Cardiac septum (tissue), 1 donor: ENCODE data around the gene TMPRSS6. TPM values are rescaled to one million over a fixed set of nuclear protein-coding genes. Genes with fewer than 3 reads are reported as not detected.

Experiments used
- DNase-seq: peaks from one replicate; pipeline ENCODE4 v3.0.0-alpha.2; 2020; ENCODE audit warnings: low spot score
- intact Hi-C: fragments of 100-400 bp; cut with DNase I; formaldehyde crosslinking; loops from one replicate; pipeline ENCODE4 v1.14.0; 2022
- total RNA-seq: library from RNA; stranded (reverse); fragmentation: NEBNext Ultra II Directional; extraction: Animal tissue kit (Norgen Biotek cat#: 25700); gene quantifications from one replicate; pipeline ENCODE4 v1.2.1, GENCODE V29; 2021
- donor health status: DM: no; HTN: no; CAD: no.

TMPRSS6 gene
- total RNA-seq, 1 donor from 2014 or later = not detected

GRCh38 chr22:37141971-37142370, 32.5 kb upstream of the TMPRSS6 start:
- DNase-seq = no peak
- intact Hi-C loops = no loop called here

GRCh38 chr22:37141476-37141875, 32.0 kb upstream of the TMPRSS6 start:
- DNase-seq = no peak
- intact Hi-C loops = no loop called here

- intact Hi-C loops = no loop called here
These were observed 31.3 kb upstream of the TMPRSS6 start for GRCh38 chr22:37140686-37141323.

GRCh38 chr22:37139762-37140161, 30.2 kb upstream of the TMPRSS6 start:
- DNase-seq = no peak
- intact Hi-C loops = no loop called here

More at GRCh38 chr22:37140686-37141323, 31.3 kb upstream of the TMPRSS6 start:
- DNase-seq = no peak

GRCh38 chr22:37138849-37139561, 29.5 kb upstream of the TMPRSS6 start:
- no peak for DNase-seq
- intact Hi-C loops = no loop called here

GRCh38 chr22:37137903-37138665, 28.6 kb upstream of the TMPRSS6 start:
- DNase-seq = no peak
- intact Hi-C loops = no loop called here

GRCh38 chr22:37137131-37137530, 27.6 kb upstream of the TMPRSS6 start:
- no peak for DNase-seq
- intact Hi-C loops = no loop called here

- no peak for DNase-seq
- intact Hi-C loops = no loop called here
These were observed 25.5 kb upstream of the TMPRSS6 start for GRCh38 chr22:37135023-37135422.

- intact Hi-C loops = no loop called here
- DNase-seq = no peak
These were observed 23.9 kb upstream of the TMPRSS6 start for GRCh38 chr22:37133304-37134018.

GRCh38 chr22:37132773-37133172, 23.3 kb upstream of the TMPRSS6 start:
- intact Hi-C loops = no loop called here

GRCh38 chr22:37129866-37130441, 20.4 kb upstream of the TMPRSS6 start:
- intact Hi-C loops = no loop called here
- DNase-seq = no peak

More at GRCh38 chr22:37132773-37133172, 23.3 kb upstream of the TMPRSS6 start:
- no peak for DNase-seq

GRCh38 chr22:37128555-37129281, 19.2 kb upstream of the TMPRSS6 start:
- no peak for DNase-seq
- intact Hi-C loops = no loop called here

GRCh38 chr22:37127350-37127878, 17.9 kb upstream of the TMPRSS6 start:
- intact Hi-C loops = no loop called here
- no peak for DNase-seq

- intact Hi-C loops = no loop called here
- DNase-seq = no peak
These were observed 17.4 kb upstream of the TMPRSS6 start for GRCh38 chr22:37126882-37127281.

GRCh38 chr22:37126383-37126782, 16.9 kb upstream of the TMPRSS6 start:
- intact Hi-C loops = no loop called here
- no peak for DNase-seq

- intact Hi-C loops = no loop called here
- DNase-seq = no peak
These were observed 14.1 kb upstream of the TMPRSS6 start for GRCh38 chr22:37123649-37124048.

- intact Hi-C loops = no loop called here
- DNase-seq = no peak
These were observed 13.2 kb upstream of the TMPRSS6 start for GRCh38 chr22:37122598-37123180.

GRCh38 chr22:37121887-37122591, 12.5 kb upstream of the TMPRSS6 start:
- no peak for DNase-seq
- intact Hi-C loops = no loop called here
